Endothelial cell of umbilical vein (primary cell): ENCODE results near the gene KYAT1. TPM values are rescaled to one million over a fixed set of nuclear protein-coding genes. Genes with fewer than 3 reads are reported as not detected.

ENCODE experiments used
- BruUV-seq: library from RNA; stranded (reverse); fragments of 400-500 nt; replicated peaks from 2 replicates; lab custom pipeline; 2021; lab: Mats Ljungman, UMichigan
- CTCF ChIA-PET: fragments of 300-600, 350-600 bp; sonication (Branson Sonifier 250); formaldehyde crosslinking; loops from one replicate; lab custom pipeline; 2021; ENCODE audit warnings: antibody characterized with exemption, inconsistent platforms; lab: Charles Lee
- POLR2A ChIA-PET: fragments of 300-600, 350-600 bp; sonication (Branson Sonifier 250); formaldehyde crosslinking; loops from one replicate; lab custom pipeline; 2021; ENCODE audit warnings: antibody characterized with exemption, inconsistent platforms; lab: Charles Lee
- DNase-seq: peaks from one replicate; pipeline ENCODE4 v3.0.0-alpha.2; 2011; ENCODE audit warnings: low read depth, low spot score
- FAIRE-seq: peaks from 2 replicates; lab custom pipeline; 2011; peaks lifted over from hg19 to GRCh38; lab: Jason Lieb, UNC
- H2AFZ ChIP-seq: 2 replicates; pipeline ENCODE4 v1.6.0; 2012; ENCODE audit warnings: low read depth, low read length, control low read depth, inconsistent platforms
- H3K27ac ChIP-seq: 2 replicates; pipeline ENCODE4 v1.5.1; 2011; ENCODE audit warnings: low read depth, mild to moderate bottlenecking, control low read depth, low read length, moderate library complexity; ENCODE audit not compliant: insufficient read depth
- H3K27me3 ChIP-seq, 2 experiments: 2 replicates each; pipeline versions ENCODE4 v1.6.0 to v1.6.1; 2011; ENCODE audit warnings: low read length in 2 of 2, mixed read lengths in 1 of 2; ENCODE audit not compliant: control insufficient read depth in 2 of 2, insufficient read depth in 2 of 2
- H3K36me3 ChIP-seq, 2 experiments: 2 replicates in 1 of 2; 3 replicates in 1 of 2; pipeline ENCODE4 v1.5.1; 2011; ENCODE audit warnings: low read length in 2 of 2, mild to moderate bottlenecking in 1 of 2, moderate library complexity in 1 of 2; ENCODE audit not compliant: control insufficient read depth in 2 of 2, insufficient read depth in 2 of 2; ENCODE audit errors: extremely low read depth in 1 of 2
- H3K4me1 ChIP-seq: 3 replicates; pipeline ENCODE4 v1.5.1; 2011; ENCODE audit warnings: mild to moderate bottlenecking, low read length; ENCODE audit not compliant: control insufficient read depth, insufficient read depth; ENCODE audit errors: extremely low read depth
- H3K4me2 ChIP-seq: 2 replicates; pipeline ENCODE4 v1.6.1; 2011; ENCODE audit warnings: low read length, control low read depth, mixed read lengths; ENCODE audit not compliant: insufficient read depth
- H3K4me3 ChIP-seq, 3 experiments: fragments of 200-600 bp in 1 of 3; sonication (generic), shearing (Covaris generic) in 1 of 3; replicated peaks in 1 of 3; 2 replicates each; pipeline ENCODE4 v1.5.1; 2011 to 2016; ENCODE audit warnings: control low read depth in 3 of 3, low read length in 3 of 3, mild to moderate bottlenecking in 2 of 3, inconsistent platforms in 1 of 3, low read depth in 1 of 3, moderate library complexity in 1 of 3; ENCODE audit not compliant: insufficient read depth in 1 of 3
- H3K79me2 ChIP-seq: 2 replicates; pipeline ENCODE4 v1.6.0; 2012; ENCODE audit warnings: low read length, inconsistent platforms; ENCODE audit not compliant: control insufficient read depth, insufficient read depth
- H3K9ac ChIP-seq: replicated peaks from 2 replicates; pipeline ENCODE3; 2011; ENCODE audit warnings: low read length, control low read depth; ENCODE audit not compliant: insufficient read depth; ENCODE audit errors: extremely low read depth
- H3K9me1 ChIP-seq: replicated peaks from 3 replicates; pipeline ENCODE4 v1.6.0; 2011; ENCODE audit warnings: mild to moderate bottlenecking, low read length; ENCODE audit not compliant: control insufficient read depth, insufficient read depth; ENCODE audit errors: extremely low read depth
- H3K9me3 ChIP-seq: replicated peaks from 2 replicates; pipeline ENCODE4 v1.5.1; 2012; ENCODE audit warnings: low read length, inconsistent platforms; ENCODE audit not compliant: control insufficient read depth, insufficient read depth
- H4K20me1 ChIP-seq: replicated peaks from 2 replicates; pipeline ENCODE3; 2011; ENCODE audit warnings: mild to moderate bottlenecking, low read length; ENCODE audit not compliant: control insufficient read depth, insufficient read depth; ENCODE audit errors: extremely low read depth
- GATA2 ChIP-seq: IDR thresholded peaks from 2 replicates; pipeline ENCODE4 v1.7.0; 2011; ENCODE audit warnings: low read depth, mild to moderate bottlenecking, moderate library complexity, mixed read lengths, low read length; ENCODE audit not compliant: insufficient read length, insufficient read depth
- POLR2A ChIP-seq: IDR thresholded peaks from 2 replicates; pipeline ENCODE4 v1.6.1; 2012; ENCODE audit warnings: low read depth, mild to moderate bottlenecking, control low read depth, low read length
- dilution Hi-C: fragments of 300-500 bp; cut with MboI; formaldehyde crosslinking; loops from one replicate; pipeline ENCODE4 v1.15.0; 2019; ENCODE audit warnings: low sequenced_read_pairs; ENCODE audit not compliant: extremely low pct_ligation_motif_present
- intact Hi-C: fragments of 100-400 bp; cut with micrococcal nuclease; formaldehyde crosslinking; loops from one replicate; pipeline ENCODE4 v1.10.0; 2022
- polyA plus RNA-seq, 4 experiments: library from polyadenylated mRNA; depleted of rRNA in 3 of 4; stranded (reverse) in 3 of 4; unstranded in 1 of 4; fragments of >200 nt; gene quantifications; 2 replicates each; pipeline versions ENCODE4 v1.2.1 to v1.2.3, GENCODE V29; 2011 to 2012; ENCODE audit warnings: missing spikeins in 1 of 4
- total RNA-seq: library from RNA; stranded (reverse); gene quantifications from 2 replicates; pipeline ENCODE4 v1.2.3, GENCODE V29; 2021
- TF ChIP-seq, protein P1 (sequence below): IDR thresholded peaks from 2 replicates; pipeline ENCODE4 v1.6.1; 2011; ENCODE audit not compliant: insufficient read depth, insufficient read length

Gene KYAT1
- total and polyA plus RNA-seq, 2 donors (not counting 3 experiments of a cell fraction or from before 2014, with no cell fraction given), result 7.2 to 9.6 TPM

DNA sequence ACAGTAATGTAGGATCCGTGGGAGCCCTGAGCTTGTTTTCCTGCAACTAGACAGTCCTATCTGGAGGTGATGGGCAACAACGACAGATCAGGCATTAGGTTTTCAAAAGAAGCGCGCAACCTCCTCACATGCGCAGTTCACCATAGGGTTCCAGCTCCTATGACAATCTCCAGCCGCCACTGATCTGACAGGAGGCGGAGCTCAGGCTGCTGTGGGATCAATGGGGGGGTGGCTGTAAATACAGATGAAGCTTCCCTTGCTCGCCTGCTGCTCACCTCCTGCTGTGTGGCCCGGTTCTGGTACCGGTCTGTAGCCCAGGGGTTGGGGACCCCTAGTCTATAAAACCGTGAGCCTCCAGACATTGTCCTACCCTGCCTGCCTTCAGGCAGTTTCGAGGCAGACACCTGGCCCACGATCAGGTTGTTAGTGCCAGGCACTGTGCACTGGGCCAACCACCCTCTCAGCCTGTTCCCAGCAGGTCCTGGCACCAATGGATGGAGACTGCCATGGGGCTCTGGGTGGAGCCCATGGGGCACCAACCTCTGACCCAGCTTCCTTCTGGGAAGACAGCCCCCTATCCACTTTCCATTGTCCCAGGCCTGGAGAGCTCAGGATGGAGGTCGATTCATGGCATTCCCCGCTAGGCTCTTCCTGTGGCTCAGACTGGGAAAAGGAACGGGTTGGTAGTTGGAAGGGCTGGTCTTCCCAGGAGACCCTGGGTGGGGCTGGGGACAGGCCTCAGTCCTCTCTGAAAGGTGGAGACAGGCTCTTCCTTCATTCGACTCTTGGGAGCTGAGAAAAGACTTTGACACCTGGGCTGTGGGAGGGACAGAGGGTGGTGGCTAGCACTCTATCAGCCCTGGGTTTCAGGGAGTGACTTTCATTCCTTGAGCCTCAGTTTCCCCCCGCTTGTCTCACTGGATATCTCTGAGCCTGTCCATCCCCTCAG lies 61.8 kb downstream of the KYAT1 start:
- H3K79me2 ChIP-seq, result no peaks in the 10 kb centered on the region
- H3K27ac ChIP-seq, result no peak overlapping the region
- H3K4me3 ChIP-seq, result no peak overlapping the region
- H3K9ac ChIP-seq, result no peak overlapping the region
- no peaks in the 10 kb centered on the region for H3K27me3 ChIP-seq
- BruUV-seq, result TSS peak; percentile 15
- ChIA-PET POLR2A (interaction anchor here (0.6 kb wide), 1 partner anchor 10 kb away, joined by 3 read pairs; the partner anchor contains the start of gene SPOUT1), CTCF (interaction anchor here (1.8 to 3.9 kb wide), 4 partner anchors 9 to 87 kb away, joined by 4 to 40 read pairs (median 14); partner anchors contain the start of gene SPOUT1)
- no peak overlapping the region for H2AFZ ChIP-seq
- intact Hi-C loops, result loop anchor here (5.0 kb wide), 2 partner anchors 98 to 183 kb away; partner anchors contain the start of gene ZDHHC12
- peak overlapping the region; percentile 14 for H3K4me2 ChIP-seq
- no peaks in the 10 kb centered on the region for H4K20me1 ChIP-seq
- H3K36me3 ChIP-seq, result peaks cover 0 to 33% of the 10 kb centered on the region in 2 experiments
- no peak for TF ChIP-seq GATA2
- no peak for TF ChIP-seq POLR2A
- TF ChIP-seq, protein P1, sequence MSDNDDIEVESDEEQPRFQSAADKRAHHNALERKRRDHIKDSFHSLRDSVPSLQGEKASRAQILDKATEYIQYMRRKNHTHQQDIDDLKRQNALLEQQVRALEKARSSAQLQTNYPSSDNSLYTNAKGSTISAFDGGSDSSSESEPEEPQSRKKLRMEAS, result no peak
- peaks cover 6% of the 10 kb centered on the region for H3K4me1 ChIP-seq
- H3K9me1 ChIP-seq, result no peaks in the 10 kb centered on the region
- H3K9me3 ChIP-seq, result no peaks in the 10 kb centered on the region
- dilution Hi-C loops, result no loop called here
- no peak for FAIRE-seq
- no peak for DNase-seq
